GM19468 (cell line): ENCODE measurements around the gene ATP8A2.
A peak's percentile ranks its signal among the peaks of the same experiment; 100 is the strongest.

Source experiments
- ATAC-seq: cut with Tn5 transposase; IDR thresholded peaks from one replicate; pipeline ENCODE4 v1.9.1; 2021; ENCODE audit warnings: mild to moderate bottlenecking, moderate library complexity, moderate number of reproducible peaks; ENCODE audit not compliant: unreplicated experiment; ENCODE audit errors: extremely low read depth

ATP8A2 gene

DNA sequence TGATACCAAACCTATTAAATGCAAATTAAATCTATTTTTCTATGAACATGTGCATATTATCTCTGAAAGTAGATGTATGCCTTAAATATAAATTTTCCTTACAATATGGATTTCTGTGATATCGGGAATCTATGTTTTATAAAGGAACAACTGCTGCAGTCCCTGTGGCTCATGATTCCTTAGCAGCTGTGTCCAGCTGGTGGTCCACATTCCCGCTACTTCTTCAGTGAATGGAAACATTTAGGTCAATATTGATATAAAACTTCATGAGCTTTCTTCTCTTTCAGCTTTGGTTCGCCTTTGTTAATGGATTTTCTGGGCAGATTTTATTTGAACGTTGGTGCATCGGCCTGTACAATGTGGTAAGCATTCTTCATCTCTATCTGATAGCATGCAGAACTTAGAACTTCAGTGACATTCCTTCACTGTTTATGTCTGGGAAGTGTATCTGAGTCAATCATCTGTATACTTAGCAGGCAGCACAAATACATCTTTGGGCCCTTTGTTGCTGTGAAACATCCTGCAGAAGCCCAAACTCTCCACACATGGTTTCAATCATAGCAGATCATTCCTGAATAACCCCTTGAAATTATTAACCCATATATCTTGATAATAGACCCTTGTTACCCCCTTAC, 456.2 kb downstream of the ATP8A2 start:
- ATAC-seq: no peak

DNA sequence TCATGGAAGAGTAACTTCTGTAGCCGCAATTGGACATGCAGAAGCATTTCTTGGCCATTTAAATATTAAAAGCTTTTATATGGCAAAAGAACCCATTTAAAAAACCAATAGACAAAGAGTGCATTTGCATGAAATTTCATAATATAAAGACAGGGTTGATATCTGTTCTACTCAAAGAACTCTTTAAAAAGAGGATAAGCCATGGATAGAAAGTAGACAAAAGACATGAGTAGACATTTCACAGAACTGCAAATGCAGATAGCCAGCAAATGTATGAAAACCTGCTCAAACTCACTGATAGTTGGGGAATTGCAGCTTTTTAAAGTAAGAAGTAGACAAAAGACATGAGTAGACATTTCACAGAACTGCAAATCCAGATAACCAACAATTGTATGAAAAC, 462.0 kb downstream of the ATP8A2 start:
- no peak for ATAC-seq

DNA sequence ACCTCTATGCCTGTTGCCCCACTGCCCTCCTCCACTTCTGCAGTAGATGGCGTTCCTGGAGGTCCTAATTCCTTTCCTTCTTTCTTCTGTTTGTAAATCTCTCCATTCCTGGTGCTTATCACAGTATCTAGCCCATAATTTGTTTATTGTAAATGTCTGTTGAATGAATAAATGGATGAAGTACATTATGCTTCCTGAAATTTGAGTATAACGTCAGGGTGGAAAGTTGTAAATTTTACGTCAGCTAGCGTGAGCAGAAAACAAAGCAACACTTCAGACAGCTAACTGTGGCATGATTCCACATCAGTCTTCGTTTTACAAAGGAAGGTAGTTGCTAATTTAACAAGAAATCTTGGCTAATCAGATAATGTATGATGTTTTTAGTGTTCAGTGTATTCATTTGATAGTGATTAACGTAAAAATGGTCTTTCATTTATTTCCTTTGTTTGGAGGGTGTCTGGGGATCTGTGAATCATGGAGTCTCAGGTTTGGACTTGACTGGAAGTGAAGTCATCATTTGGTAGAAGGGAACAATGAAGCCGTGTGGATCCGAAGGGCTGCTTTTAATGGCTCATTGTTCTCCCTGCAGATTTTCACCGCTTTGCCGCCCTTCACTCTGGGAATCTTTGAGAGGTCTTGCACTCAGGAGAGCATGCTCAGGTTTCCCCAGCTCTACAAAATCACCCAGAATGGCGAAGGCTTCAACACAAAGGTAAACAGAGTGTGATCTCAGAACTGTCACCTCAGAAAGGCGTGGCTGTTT, 465.0 kb downstream of the ATP8A2 start:
- ATAC-seq: no peak

DNA sequence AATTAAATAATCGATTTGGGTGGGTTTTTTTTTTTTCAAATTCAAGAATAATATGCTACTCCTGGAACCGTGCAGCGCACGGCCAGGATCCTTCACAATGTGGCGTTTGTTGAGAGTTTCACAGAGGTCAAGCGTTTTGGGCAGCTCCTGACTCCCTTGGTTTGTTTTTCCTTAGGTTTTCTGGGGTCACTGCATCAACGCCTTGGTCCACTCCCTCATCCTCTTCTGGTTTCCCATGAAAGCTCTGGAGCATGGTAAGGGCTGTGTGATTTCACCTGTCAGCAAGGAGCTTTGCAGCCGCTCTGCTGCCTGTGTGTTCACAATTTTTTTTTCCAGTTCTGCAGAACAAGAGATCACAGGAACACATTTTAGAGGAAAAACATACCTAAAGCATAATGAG, 467.6 kb downstream of the ATP8A2 start:
- no peak for ATAC-seq

DNA sequence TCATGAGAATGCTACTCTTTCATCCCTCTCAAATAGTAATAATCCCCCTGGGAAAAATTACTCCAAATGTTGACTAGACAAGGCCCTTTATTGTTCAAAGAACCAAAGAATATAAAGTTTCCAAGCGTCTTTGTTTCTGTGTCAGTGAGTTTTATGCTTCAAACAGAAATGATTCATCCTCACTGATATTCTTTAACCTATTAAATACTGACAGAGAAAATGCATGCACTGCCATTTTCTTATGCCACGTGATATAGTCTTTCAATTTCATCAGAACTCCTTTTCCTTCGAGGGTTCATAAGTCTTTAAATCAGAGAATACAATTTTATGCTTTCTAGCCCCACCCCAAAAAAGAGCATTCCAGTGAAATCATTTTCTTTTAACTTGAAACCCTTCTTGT, 468.5 kb downstream of the ATP8A2 start:
- ATAC-seq: no peak

DNA sequence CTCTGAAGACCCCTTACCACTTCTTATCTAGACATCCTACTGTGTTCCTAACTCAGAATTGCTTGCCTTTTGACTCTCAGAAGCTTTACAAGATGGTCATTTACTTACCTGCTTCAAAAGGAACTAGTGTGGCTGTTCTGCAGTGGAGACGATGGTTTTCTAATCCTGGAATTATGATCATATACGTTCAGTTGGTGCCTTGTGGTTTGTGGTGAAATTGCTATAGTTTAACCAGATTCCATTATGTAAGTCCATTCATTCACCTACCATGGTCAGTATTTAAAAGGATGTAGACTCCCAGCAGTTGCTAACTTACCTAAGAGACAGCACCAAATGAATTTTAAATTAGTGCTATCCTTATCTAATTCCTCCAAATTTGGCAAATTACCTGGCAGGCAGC, 469.2 kb downstream of the ATP8A2 start:
- ATAC-seq: no peak

DNA sequence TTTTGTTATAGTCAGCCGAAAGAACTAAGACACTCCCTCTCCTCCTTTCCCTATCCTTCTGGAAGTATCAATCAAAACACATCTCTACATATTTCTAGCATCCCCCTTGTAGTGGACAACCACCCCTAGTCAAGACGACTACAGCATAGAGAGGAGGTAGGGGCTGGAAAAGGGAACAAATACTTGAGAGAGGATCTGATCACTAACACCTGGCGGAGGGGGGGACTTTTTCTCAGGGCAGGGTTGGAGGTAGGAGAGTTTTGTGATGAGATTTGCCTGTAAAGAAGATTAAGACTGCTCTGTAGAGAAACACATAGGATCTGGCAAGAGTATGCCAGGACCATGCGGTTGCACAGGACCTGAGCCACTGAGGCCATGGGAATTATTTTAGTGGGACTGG, 471.9 kb downstream of the ATP8A2 start:
- no peak for ATAC-seq

DNA sequence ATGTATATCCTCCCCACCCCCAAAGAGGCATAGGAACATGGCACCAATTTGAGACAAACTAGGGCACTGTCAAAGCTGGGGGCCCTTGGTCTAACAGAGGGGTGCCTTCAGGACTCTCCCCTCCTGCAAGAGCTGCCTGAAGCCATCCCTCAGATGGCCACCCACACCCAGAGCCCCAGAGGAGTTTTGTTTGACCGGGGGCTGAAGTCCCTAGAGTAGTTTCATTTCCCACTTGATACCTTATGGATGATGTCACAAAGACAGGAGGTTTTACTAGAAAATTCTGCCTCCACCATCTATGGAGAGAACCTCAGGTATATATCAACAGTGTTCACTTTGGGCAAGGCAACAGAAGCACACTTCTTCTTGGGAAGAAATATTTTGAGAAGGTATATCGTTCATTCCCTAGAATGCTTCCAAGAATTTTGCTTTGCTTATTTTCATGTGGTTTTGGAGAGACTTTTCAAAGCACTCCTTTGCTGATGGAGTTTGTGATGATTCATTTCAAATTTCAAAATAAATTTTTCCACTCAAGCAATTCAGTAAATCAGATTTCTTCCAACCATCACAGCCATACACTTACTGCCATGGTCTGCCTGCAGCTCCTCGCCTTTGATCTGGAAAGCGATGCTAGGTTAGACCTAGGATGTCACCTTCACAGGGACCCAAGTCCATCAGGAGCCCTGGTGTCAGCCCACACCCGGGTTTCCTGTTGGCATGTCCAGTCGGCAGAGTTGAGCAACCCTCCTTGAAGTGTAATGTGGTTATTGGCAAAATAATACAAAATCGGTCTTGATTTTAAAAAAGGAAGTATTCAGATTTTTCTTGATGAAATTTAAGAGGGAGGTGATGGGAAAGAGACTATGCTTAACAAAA, 473.0 kb downstream of the ATP8A2 start:
- no peak for ATAC-seq

DNA sequence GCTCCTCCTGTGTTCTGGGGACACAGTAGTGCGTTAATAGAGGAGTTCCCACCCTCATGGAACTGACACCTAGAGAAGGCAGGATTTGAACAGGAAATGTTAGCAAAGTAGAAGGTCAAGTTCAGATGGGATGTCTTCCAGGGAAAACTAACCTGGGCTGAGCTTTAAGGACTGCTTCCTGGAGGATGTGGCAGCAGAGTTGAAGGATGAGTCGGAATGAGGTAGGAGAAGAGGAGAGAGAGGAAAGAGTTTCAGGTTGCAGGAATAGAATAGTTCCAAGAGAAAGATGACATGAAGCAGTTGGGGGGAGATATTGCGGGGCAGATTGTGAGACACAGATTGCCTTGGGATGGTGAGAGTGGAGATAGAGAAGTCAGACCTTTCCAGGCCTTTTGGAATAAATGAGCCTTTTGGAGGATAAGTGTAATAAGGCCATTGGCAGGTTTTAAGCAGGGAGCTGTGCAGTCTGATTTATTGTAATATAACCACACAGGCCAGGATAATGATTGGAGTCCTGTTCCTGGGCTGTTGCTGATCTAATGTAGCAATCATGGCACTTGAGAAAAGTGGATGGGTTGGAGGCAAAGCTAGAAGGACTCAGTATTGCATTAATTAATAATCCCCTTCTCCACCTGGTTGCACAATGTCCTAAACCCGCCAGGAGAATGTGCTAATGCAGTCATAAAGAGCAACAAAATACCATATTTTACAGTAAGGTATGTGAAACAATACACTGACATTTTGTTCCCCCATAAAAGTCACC, 474.6 kb downstream of the ATP8A2 start:
- no peak for ATAC-seq

DNA sequence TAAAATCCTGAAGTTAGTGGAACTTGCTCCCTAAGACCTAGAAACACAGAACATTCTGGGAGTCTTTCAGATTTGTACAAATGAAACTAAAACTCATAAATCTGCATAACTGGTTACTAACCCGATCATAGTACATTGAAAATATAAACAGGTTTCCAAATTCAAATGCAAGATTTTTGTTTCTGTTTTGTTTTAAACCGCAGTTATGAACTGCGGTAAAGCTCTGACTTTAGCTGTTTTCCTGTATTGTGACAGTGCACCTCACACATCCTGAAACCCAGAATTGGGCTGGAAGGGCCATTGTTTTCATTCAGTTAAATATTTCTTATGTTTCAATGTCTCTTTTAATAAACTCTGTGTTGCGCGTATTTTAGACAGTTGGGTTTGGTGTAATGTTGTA, 475.4 kb downstream of the ATP8A2 start:
- peak; percentile 29 for ATAC-seq

DNA sequence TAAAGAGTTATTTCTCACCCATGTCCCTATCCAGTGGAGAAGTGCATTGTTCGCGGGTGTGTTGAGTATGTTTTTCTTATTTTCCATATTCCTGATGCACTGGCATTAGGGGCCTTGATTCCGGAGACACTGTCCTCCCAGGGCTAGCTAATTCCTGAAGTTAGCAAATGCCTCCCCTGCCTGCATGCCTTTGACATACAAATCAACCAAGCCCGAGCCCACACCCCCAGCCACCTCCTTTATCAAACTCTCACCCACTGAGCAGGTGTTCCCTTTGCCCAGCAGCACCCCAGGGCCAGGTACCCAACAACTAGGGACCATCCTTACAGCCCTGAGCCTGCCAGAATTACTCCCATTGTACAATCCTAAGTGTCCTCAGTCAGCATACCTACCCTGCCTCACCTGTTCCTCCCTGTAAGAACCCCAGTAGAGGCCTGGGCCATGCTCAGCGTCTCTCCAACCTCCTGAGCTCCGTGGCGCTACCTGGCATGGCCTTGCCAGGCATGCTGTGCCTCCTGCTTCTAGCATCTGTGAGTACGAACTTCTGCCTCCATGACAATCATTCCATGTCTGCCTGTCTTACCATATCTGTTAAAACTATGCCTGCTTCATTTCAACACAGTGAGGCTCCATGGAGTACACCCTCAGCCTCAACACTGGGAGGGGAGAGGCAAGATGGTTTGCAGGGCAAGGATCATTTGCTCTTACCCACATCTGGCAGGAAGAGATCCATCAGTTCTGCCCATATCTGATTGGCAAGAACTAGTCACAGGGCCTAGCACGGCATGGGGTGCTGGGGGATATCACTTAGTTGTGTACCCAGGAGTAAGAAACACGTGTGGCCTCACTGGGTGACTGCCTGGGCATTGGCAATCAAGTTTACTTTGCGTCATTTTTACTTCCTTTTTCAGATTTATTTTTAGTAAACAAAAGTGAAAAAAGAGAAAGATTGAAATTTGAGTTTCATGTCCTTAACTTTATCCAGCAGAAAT, 476.2 kb downstream of the ATP8A2 start:
- ATAC-seq: no peak

DNA sequence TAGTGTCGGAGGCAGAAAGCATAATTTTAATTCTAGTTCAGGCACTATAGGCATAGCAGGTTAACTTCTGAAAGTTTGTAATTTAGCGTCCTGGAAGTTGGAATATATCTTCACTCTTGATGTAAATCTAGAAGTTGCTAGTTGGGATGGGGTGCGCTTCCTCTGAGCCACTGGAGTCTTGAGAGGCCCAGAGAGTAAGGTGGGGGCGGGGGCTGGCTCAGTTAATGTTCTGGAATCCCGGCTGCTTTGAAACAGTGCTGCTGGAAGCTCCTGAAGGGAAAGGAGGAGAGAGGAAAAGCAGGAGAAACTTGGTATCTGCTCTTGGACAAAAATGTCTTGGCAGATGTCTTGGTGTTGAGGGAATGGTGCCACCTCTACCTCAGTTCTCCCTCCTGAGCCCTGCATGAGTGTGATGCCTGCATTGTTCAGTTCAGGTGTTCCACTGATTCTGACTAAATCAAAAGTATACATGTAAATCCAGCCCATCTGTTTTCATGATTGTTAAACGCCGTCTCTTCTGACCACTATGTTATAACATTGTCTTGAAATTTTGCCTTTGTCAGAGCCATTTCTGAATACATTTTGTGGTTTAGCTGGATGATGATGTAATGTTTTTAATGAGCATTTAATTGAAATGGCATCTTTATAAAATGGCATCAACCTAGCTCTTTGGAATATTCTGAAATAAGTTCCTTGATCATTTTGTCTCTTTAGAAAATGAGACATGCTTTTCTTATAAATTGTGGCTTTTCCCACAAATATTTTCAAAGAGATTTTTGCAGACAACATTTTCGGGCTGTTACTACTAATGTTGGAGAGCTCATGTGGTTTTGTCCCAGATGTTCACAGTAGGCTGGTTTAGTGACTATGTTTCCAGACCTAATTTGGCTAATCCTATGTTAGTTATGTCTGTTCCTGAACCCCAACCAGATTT, 477.3 kb downstream of the ATP8A2 start:
- no peak for ATAC-seq

DNA sequence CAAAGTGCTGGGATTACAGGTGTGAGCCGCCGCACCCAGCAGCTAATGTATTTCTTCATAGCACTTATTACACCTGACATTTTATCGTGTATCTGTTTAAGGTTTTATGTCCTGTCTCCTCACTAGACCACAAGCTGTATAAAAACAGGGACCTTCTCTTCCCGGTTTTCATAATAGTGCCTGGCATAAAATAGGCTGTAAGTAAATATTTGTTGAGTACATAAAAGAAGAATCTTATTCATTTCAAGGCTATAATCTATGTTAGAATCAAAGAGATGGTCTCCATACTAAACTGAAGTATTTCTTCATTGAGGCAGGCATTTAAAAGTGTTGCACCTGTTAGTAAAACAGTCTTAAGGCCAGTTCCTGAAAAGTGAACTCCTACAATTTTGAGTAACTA, 486.1 kb downstream of the ATP8A2 start:
- ATAC-seq: no peak

DNA sequence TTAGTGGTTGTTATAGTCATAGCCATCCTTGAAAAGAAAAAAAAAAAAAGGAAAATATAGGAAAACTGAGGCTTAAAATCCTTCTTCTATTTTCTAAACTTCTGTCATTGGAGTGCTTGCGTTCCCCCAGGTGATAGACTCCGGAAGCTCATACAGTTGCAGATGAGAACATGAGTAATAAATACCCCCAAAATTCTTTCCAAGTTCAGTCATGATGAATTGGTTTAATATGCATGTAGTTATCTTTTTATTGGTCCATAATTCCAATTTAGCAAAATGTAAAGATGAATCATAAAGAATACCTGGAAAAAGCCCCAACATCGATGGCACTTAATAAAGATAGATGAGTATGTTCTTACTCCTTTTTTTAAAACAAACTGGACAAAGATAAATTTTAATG, 487.8 kb downstream of the ATP8A2 start:
- ATAC-seq: no peak

DNA sequence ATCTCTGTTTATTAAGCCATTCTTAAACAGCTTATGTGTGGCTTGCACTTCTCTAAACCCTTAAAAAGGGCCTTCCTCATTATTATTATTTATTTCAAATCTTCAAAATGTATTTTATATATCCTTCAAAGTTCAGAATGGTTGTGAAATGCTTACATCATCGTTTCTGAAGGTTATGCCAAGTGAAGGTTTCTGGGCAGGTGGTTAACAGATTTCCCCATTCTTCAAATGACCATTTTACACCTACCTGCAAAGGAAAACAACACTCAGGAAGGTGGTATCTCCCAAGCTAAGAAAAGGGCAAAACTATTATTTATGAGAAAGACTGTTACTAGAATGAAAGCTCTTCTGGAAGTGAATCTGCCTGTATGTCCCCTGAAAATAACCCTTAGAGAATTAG, 488.5 kb downstream of the ATP8A2 start:
- ATAC-seq: no peak

DNA sequence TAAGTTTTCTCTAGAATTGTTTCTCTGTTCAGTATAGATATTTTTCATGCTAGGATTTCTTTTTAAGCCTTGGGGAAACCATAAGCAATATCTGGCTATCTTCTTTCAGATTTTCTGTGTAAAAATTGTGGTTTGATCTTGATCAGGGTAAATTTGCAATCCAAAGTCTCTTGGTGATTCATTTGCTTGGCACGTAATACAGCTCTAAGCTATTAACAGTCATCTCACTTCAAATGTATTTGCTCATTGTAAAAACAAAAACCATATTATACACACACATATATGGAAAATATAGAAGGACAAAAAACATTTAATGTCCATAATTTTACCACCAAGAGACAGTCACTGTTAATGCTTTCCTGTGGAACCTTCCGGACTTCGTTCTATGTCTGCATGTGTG, 489.1 kb downstream of the ATP8A2 start:
- no peak for ATAC-seq

DNA sequence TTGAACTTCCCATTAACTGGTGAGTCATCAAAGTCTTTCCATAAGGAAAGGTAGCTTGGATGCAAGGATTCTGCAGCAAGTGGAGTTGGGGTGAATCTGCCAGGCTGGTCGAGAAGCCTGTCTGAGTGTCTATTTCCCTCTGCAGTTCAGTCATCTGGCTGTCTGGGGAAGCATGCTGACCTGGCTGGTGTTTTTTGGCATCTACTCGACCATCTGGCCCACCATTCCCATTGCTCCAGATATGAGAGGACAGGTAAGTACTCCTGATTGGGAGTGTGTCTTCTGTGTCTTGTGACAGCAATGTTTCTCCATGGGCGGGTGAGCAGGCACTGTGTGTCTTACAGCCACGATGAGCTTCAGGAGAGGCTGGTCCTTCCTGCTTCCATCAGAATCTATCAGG, 490.4 kb downstream of the ATP8A2 start:
- ATAC-seq: no peak

DNA sequence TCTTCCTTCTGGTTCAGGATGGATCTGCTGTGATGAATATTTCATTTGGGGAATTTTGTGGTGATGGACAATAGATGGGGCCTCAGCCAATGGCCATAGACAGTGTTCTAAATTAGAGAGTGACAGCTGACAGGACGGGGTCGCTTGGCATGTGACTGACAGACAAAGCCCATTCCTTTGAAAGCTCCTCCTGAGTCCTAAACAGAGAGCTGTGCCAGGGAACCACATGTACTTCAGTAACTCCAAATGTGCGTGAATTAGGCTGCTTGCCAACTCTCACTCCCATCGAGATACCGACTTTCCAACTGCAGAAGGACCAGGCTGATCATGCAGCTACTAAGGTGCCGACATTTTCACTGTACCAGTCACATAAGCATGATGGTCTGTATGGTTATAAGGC, 492.3 kb downstream of the ATP8A2 start:
- no peak for ATAC-seq
